ENCODE data around the gene ATP2A3. TPM values are rescaled to one million over a fixed set of nuclear protein-coding genes. Genes with fewer than 3 reads are reported as not detected.

The ATP2A3 gene
- total RNA-seq, 1 experiment from 2014 or later: 8.2 TPM

- Mint-ChIP-seq H3K27me3 (ENCODE audit: insufficient read depth, unreplicated experiment) (no peaks in the 10 kb centered on the region), H3K36me3 (ENCODE audit: insufficient read depth, unreplicated experiment) (no peaks in the 10 kb centered on the region), H3K9me3 (ENCODE audit: unreplicated experiment) (peaks cover 7% of the 10 kb centered on the region), H3K4me3 (ENCODE audit: unreplicated experiment) (no peak overlapping the region), H3K4me1 (ENCODE audit: low read depth, unreplicated experiment) (no peaks in the 10 kb centered on the region), H3K27ac (ENCODE audit: unreplicated experiment) (no peak overlapping the region)
- POLR2A ChIA-PET: no interaction called here
- CTCF ChIA-PET: no interaction called here
- Histone ChIP-seq H3K4me1 (no peaks in the 10 kb centered on the region), H3K9me3 (no peaks in the 10 kb centered on the region), H3K27me3 (replicated peaks; ENCODE audit: control insufficient read depth, insufficient read depth, low read length) (no peaks in the 10 kb centered on the region), H3K36me3 (ENCODE audit: control insufficient read depth, insufficient read depth, low read length) (no peaks in the 10 kb centered on the region), H3K4me3 (ENCODE audit: low read depth, low read length) (no peak overlapping the region)
- no peak for DNase-seq
- no TSS peak for BruUV-seq (replicated peaks)
- intact Hi-C loops (cut with micrococcal nuclease; ENCODE audit: unreplicated experiment): no loop called here
- no peak for TF ChIP-seq CTCF (IDR thresholded peaks at IDR 0.05; ENCODE audit: insufficient read depth in 1 of 2, low read depth in 1 of 2, low read length in 1 of 2, severe bottlenecking in 1 of 2, unreplicated experiment in 1 of 2)
These were observed 5.7 kb upstream of the ATP2A3 start for GRCh38 chr17:3969963-3970362.

- BruUV-seq (replicated peaks): no TSS peak
- Histone ChIP-seq H3K4me1 (no peaks in the 10 kb centered on the region), H3K4me3 (ENCODE audit: low read depth, low read length) (no peak overlapping the region), H3K36me3 (ENCODE audit: control insufficient read depth, insufficient read depth, low read length) (no peaks in the 10 kb centered on the region), H3K27me3 (replicated peaks; ENCODE audit: control insufficient read depth, insufficient read depth, low read length) (no peaks in the 10 kb centered on the region), H3K9me3 (no peaks in the 10 kb centered on the region)
- CTCF ChIA-PET: no interaction called here
- intact Hi-C loops (cut with micrococcal nuclease; ENCODE audit: unreplicated experiment): no loop called here
- Mint-ChIP-seq H3K36me3 (ENCODE audit: insufficient read depth, unreplicated experiment) (no peaks in the 10 kb centered on the region), H3K4me1 (ENCODE audit: low read depth, unreplicated experiment) (no peaks in the 10 kb centered on the region), H3K9me3 (ENCODE audit: unreplicated experiment) (no peaks in the 10 kb centered on the region), H3K27me3 (ENCODE audit: insufficient read depth, unreplicated experiment) (no peaks in the 10 kb centered on the region), H3K27ac (ENCODE audit: unreplicated experiment) (no peak overlapping the region), H3K4me3 (ENCODE audit: unreplicated experiment) (no peak overlapping the region)
- POLR2A ChIA-PET: no interaction called here
- no peak for DNase-seq
- TF ChIP-seq CTCF (IDR thresholded peaks at IDR 0.05; ENCODE audit: insufficient read depth in 1 of 2, low read depth in 1 of 2, low read length in 1 of 2, severe bottlenecking in 1 of 2, unreplicated experiment in 1 of 2): no peak
These were observed 4.8 kb upstream of the ATP2A3 start for GRCh38 chr17:3968886-3969524.

- CTCF ChIA-PET: interaction anchor here (0.7 kb wide), 1 partner anchor 96 kb away, joined by 3 read pairs; no protein-coding TSS in a partner anchor
- Mint-ChIP-seq H3K9me3 (ENCODE audit: unreplicated experiment) (no peaks in the 10 kb centered on the region), H3K4me3 (ENCODE audit: unreplicated experiment) (no peak overlapping the region), H3K36me3 (ENCODE audit: insufficient read depth, unreplicated experiment) (no peaks in the 10 kb centered on the region), H3K27me3 (ENCODE audit: insufficient read depth, unreplicated experiment) (no peaks in the 10 kb centered on the region), H3K4me1 (ENCODE audit: low read depth, unreplicated experiment) (no peaks in the 10 kb centered on the region), H3K27ac (ENCODE audit: unreplicated experiment) (no peak overlapping the region)
- intact Hi-C loops (cut with micrococcal nuclease; ENCODE audit: unreplicated experiment): no loop called here
- no peak overlapping the region for H3K4me3 ChIP-seq (ENCODE audit: low read depth, low read length)
- H3K36me3 ChIP-seq (ENCODE audit: control insufficient read depth, insufficient read depth, low read length): no peaks in the 10 kb centered on the region
- POLR2A ChIA-PET: interaction anchor here (0.6 kb wide), 1 partner anchor 26 kb away, joined by 3 read pairs; no protein-coding TSS in a partner anchor
- H3K4me1 ChIP-seq: no peaks in the 10 kb centered on the region
- no peaks in the 10 kb centered on the region for H3K9me3 ChIP-seq
- TF ChIP-seq CTCF (IDR thresholded peaks at IDR 0.05; ENCODE audit: insufficient read depth in 1 of 2, low read depth in 1 of 2, low read length in 1 of 2, severe bottlenecking in 1 of 2, unreplicated experiment in 1 of 2): no peak
- no TSS peak for BruUV-seq (replicated peaks)
- no peaks in the 10 kb centered on the region for H3K27me3 ChIP-seq (replicated peaks; ENCODE audit: control insufficient read depth, insufficient read depth, low read length)
- DNase-seq: no peak
These were observed 3.8 kb upstream of the ATP2A3 start for GRCh38 chr17:3968015-3968414.

All from Caco-2 (cell line).